HG02571 (cell line): ENCODE results near the gene DNTTIP2.
"Not testable (repeated sequence)": the region's sequence is repeated elsewhere in the genome, so short reads cannot be mapped to it uniquely, and the experiment has no call there.

Source experiments
- ATAC-seq: cut with Tn5 transposase; IDR thresholded peaks from one replicate; pipeline ENCODE4 v1.9.1; 2021; ENCODE audit warnings: mild to moderate bottlenecking, moderate library complexity; ENCODE audit not compliant: unreplicated experiment

DNTTIP2 gene

DNA sequence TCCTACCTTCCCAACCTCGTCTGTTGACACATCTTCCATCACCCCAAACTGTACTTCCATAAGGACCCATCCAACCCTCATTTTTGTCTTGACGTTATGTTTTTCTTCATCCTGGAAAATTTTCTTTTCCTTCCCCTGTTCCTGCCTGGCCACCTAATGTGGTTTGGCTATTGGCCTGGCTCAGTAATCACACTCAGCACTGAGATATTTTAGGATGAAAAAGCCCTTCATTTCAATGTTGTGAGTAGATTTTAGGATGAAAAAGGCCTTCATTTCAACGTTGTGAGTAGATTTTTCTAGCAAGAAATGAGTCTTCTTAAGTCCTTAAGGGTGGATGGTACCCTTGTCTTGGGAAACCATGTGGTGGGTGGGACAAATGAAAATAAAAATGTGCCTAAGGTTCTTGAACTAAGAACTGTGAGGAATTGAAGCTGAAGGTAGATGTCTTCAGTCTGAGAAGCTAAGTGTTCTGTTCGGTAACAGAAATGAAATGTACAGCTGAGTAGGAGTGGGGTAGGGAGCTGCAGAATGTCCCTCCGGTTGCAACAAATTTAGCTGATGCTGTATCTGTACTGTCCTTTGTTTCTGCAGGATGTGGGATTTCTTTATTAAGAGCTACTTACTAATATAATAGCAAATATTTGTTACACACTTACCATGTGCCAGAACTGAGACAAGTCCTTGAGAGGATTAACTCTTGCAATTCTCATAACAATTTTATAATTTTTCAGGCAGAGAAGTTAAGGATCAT lies 36.1 kb downstream of the DNTTIP2 start:
- no peak for ATAC-seq

DNA sequence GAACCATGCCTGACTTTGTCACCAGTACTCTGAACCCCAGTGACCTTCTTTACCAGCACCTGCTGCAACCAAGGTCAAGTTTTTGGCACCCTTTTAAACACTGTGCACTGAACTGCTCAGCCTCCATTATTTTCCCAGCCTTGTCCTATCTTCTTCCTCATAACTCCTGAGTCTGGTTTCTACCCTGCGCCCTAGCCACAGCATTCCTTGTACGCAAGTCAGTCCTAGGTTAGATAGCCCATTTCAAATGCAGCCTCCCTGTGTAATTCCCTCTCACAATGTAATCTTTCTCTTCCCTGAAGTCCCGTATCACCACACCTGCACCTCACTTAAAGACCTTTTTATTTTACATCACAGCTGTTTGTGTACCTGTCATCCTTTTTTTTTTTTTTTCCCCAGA lies 37.2 kb downstream of the DNTTIP2 start:
- ATAC-seq = no peak

DNA sequence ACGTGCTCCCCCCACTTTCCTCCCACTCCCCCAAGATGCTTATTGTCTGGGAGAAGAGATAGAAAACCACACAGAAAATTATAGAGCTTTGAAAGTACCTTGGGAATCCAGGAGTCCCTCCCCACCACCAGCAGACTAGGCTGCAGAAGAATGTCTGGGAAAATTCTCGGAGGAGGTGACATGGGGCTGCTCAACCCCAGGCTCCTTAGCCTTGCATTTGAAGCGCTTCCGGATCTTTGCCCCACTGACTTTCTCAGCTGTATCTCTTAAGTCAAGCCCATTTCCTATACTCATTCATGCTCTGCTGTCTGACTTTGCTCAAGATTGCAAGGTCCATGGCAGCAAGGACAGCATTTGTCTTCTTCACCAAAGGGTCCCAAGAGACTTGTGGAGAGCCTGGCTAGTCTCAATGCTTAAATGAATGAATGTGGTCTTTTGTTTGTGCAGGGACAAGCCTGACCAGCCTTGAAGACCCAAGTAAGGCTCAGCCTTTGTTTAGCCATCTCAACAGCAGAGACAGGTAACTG lies 38.0 kb downstream of the DNTTIP2 start:
- ATAC-seq = no peak

DNA sequence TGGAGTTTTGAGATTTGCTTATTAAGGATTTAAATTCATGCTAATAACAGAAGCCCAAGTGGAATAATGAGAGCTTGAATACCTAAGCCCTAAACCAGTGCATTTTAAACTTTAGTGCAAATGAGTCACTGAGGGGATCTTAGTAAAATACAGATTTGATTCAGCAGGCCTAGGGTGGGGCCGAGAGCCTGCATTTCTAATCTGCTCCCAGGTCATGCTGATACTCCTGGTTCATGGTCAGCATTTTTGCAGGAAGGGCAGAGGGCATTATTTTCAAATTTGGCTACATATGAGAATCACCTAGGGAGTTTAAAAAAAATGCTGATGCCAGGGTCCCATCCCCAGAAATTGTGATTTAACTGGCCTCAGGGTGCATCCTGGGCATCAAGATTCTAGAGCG lies 39.3 kb downstream of the DNTTIP2 start:
- no peak for ATAC-seq

DNA sequence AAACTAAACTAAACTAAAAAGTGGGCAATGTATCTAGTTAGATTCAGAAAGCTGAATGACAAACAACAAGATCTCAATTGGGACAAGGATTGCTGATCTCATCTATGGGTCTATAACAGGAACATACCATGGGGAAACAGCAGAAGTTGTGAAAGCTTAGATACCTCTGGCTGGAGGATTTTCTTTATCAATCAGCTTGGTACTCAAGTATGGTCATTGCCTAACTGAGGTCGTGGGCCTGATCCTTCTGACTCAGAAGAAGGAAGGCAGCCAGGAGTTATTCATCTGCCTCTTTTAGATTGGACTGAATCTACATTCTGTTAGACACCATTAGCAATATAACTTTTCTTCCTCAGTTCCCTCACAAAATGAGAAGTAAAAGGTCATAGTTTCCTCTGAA lies 39.7 kb downstream of the DNTTIP2 start:
- no peak for ATAC-seq

DNA sequence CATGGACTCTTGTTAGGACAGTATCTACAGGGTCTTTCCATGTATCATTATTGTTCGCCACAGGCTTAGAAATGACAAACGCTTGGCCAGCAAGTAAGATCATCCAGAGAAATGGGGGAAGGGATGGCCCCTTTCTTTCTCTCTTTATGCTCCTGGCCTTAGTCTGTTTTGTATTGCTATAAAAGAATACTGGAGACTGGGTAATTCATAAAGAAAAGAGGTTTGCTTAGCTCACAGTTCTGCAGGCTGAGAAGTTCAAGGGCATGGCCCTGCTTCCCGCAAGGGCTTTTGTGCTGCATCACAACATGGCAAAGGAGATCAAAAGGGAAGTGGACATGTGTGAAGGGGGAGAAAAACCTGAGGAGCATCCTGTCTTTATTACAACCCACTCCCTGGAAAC lies 41.0 kb downstream of the DNTTIP2 start:
- ATAC-seq = no peak

DNA sequence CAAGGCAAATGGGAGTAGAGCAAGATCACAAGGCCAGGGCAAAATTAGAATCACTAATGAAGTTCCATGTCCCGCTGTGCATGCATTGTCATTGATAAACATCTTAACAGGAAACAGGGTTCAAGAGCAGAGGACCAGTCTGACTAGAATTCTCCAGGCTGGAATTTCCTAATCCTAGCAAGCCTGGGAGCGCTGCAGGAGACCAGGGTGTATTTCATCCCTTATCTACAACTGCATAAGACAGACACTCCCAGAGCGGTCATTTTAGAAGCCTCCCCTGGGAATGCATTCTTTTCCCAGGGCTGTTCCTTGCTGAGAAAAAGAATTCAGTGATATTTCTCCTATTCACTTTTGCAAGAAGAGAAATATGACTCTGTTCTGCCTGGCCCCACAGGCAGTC lies 45.7 kb downstream of the DNTTIP2 start:
- not testable (repeated sequence) for ATAC-seq

DNA sequence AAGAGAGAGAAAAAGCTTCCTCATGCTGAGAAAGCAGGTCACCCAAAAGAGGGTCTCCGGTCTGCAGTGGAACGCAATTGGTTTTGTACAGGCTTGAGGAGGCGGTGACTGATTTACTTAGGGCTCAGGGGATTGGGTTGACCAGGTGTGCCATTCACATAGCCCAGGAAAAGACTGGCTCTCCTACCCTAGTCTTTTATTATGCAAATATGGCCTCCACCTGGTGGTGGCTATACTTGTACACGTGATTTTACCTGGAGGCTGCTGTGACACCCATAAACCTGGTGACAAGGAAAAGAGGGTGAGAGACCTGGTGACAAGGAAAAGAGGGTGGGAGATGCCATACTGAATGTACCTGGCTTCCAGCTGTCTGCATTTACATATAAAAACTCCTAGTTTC lies 49.9 kb downstream of the DNTTIP2 start:
- ATAC-seq = no peak

DNA sequence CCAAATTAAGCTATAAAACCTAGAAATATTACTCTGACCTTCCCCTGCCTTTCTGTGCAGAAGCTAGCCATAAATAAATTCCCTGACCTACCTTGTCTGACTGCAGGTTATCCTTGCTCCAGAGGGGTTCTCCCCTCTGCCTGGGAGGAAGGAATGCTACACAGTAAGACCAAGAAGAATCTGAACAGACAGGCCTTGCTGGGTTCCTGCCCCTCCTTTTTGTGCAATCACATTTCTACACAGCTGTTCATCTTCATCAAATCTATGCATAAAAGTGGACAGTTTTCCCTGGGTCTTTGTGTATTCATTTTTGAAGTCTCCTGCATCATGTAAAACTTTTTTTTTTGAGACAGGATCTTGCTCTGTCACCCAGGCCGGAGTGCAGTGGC lies 50.6 kb downstream of the DNTTIP2 start:
- no peak for ATAC-seq

DNA sequence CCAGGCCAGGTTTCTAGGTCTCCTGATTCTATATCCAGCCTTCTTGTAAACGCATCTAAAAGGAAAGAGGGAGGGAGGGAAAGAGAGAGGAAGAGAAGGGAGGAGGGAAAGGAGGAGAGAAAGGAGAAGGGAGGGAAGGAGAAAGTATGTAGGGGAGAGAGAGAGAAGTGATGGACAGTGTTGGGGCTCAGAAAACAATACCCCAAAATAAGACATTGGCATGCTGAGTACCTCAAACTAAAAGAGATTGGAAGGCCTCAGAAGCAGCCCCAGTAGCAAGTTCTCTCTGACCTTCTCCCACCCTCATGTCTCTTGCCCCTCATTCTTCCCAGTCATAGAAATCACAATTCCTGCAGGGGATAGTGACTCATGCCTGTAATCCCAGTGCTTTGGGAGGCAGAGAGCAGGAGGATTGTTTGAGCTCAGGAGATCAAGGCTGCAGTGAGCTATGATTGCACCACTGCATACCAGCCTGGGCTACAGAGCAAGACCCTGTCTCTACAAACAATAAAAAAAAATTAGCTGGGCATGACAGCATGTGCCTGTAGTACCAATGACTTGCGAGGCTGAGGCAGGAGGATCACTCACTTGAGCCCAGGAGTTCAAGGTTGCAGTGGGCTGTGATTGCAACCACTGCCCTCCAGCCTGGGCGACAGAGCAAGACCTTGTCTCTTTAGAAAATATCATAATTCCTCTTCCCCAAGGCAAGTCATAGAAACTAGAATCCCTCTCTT lies 51.2 kb downstream of the DNTTIP2 start:
- no peak for ATAC-seq

DNA sequence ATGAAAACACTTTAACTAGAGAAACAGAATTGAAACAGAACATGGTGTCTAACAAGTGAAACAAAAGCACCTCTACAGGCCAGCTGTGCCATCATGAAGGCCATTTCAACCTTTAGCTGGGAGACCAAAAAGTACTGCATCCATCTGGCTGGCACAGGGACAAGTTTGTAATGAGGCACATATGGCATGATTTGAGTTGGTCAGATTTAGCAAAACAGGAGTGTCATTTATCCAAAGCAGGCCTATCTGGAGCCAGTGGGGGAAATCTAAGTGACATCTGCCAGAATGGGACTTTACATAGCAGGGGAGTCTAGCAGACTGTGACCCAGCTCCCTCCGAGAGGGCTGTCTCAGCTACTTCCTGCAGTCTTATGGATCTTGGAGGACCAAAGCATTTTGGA lies 51.9 kb downstream of the DNTTIP2 start:
- ATAC-seq = no peak

DNA sequence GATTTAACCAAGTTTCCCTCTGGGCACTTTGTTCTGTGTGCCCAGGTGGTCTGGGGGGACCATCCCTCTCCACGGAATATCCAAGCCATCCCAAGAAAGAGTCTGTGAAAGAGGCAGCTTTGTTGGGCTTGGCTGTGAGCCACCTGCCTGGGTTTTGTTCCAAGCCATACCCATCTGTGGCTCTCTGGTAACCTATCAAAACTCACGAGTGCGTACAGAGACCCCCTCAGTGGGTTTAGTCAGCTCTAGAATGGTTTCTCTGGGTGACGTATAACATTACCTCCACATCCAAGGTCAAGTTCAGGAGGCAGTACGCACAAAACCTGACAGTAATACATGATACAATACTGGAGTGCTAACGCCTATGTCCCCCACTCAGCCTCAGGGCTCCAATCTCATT lies 54.2 kb downstream of the DNTTIP2 start:
- ATAC-seq = no peak

DNA sequence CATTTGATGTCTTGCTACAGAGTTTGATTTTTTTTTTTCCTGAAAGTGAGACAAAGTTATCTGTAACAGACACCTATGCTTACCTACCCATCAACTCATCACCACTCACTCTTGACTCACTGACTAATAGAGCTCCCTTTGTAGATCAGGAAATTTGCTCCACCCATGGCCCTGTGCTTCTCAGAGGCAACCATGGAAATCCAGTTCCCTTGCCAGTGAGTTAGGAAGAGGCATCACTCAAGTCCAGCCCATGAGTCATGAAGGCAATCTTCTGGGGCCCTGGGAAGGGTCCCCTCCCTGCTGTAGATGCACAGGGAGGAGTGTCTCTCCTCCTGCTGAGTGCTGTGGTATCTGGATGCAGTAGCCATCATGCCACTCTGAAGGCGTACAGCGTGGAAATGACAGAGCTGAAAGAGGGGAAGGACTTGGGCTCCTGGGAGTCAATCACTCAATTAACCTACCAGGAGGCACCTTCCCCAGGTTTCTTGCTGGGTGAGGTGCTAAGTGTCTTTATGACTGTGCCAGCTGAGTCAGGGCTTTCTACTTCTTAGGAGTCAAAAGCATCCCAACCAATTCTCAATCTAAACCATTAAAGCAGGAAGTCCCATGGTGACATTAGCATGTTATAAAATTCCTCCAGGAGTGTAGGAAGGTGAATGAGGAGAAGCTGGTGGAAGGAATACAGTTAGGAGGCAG lies 56.1 kb downstream of the DNTTIP2 start:
- no peak for ATAC-seq

DNA sequence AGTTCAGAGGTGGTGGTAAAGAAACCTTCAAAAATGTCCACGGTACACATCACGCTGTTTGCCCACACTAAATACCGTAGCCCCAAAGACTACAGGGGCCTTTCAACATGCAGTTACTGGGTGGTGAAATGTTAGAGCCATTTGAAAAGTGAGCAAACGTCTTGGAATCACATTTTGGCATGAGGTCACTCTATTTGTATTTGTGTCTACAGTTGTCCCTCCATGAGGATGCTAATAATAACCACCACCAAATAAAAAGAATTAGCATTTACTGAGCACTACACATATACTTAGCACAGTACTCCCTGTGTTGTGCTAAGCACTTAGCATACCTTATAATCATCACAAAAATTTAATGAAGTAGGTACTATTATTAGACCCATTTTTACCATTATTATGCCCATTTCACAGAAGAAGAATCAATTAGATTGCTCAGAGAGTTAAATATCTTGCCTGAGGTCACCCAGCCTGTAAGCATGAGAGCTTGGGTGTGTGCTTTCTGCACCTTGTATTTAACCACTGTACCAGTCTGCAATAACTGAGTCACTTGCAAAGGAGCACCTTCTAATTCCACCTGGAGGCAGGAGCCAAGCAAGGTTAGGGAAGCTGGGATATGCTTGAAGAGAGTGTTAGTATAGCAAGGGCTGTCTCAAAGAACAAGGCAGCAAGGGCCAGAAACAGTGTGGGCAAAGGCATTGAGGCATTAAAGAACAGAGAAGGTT lies 57.4 kb downstream of the DNTTIP2 start:
- no peak for ATAC-seq

DNA sequence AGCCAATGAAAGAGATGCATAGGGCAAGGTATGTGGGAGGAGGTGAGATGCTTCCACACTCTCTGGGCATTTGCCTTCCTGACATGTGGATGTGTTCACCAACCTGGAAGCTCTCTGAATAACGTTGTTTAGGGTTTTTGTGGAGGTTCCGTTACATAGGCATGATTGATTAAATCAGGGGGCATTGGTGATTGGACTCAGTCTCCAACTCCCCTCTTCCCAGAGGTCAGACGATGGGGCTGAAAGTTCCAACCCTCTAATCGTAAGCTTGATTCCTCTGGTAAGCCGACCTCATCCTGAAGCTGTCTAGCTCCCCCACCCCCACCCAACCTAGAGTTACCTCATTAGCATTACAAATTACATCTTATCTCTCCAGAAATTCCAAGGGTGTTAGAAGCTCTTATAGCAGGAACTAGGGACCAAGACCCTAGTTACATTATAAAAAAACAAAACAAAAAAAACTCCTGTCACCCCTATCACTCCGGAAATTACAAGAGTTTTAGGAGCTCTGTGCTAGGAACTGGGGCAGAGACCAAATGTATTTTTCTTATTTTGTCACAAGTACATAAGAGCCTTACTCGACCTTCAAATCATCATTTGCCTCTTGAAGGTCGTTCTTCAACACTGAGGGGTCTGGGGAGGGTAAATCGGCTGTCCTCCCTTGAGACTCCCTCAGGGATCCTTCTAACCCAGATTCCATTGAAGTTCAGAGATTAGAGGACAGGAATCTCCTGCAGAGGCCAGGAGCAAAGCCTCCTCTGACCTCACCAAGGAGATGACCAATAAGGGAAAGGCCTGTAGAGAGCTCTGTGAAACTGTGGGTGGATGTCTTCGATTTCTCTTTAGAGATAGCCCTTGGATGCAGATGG lies 58.2 kb downstream of the DNTTIP2 start:
- no peak for ATAC-seq

DNA sequence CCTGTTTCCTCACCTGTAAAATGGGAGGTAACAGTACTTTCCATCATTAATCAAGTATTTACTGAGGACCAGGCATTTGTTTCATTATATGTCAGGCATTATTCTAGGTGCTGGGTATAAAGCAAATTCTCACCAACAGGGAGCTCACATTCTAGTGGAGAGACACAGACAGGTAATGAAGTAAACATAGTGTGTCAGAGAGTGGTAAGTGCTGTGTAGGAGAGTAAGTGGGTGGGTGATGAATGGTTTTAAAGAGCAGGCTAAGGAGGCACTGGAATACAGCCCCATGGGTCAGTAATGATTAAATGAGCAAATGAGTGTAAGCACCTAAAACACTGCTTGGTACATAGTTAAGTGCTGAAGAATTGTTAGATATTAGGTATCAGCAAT lies 60.4 kb downstream of the DNTTIP2 start:
- no peak for ATAC-seq

DNA sequence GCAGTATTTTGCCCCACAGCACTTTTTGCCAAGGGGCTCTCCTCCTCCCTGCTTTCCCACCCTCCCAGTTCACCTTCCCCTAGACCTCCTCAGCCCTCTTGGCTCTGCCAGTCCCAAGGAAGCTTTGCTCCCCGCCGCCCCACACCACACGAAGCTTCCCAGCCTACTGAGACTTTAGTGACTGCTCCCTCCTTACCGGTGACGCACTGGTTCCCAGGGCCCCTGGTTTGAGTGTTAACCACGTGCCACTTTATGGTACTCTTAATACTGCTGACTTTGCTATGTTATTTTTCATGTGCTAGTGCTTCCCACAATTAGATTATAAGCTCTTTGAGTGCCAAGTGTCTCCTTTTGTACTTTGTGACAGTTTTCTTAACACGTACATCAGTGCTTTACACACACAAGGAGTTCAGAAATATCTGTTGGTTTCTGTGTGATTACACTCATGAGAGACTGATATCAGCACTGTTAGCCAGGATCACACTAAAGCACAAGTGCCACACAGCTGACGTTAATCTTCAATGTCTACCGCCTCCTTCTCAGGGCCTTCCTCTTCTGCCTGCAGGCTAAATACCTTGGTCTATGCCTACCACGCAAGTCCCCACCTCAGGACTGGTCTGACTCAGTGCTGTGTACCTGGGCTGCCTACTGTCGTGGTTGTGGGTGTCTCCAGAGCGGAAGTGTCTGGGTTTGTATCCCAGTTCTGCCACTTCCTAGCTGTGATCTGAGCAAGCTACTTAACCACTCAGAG lies 61.0 kb downstream of the DNTTIP2 start:
- peak; percentile 62 for ATAC-seq

DNA sequence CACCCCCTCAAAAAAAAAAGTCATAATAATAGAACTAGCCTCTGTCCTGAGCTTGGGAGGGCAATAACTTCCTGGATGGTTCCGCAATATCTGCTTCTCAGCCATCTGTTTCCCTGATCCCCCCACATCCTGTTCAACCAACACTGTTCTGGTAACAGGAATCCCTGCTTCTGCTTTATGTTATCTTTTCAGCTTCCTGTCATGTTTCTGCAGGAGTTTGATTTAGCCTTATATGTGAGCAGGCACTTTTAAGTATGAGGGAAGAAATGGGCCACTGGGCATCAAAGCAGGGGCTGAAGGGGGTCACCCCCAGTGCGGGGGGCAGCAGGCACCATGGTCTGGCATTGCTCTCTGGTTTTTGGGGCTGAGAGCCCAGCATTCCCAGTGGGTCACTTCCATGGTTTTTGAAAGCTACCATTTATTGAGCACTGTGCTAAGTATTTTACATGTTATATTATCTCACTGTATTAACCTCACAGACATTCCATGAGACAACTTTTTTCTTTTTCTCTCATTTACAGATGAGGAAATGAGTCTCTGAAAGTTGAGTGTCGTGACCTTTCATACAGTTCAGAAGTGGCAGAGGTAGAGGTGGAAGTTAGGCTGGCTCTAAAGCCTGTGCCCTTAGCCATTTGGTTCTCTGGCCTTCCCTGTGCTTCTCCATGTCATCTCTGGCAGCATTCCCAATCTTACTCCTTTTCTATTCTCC lies 61.9 kb downstream of the DNTTIP2 start:
- ATAC-seq = no peak
